8988T (cell line): ENCODE results near the gene TGFB1I1.
A peak's percentile ranks its signal among the peaks of the same experiment; 100 is the strongest.
"Not testable (repeated sequence)": the region's sequence is repeated elsewhere in the genome, so short reads cannot be mapped to it uniquely, and the experiment has no call there.

Source experiments
- DNase-seq: peaks from one replicate; pipeline ENCODE4 v3.0.0; 2011

Gene TGFB1I1

DNA sequence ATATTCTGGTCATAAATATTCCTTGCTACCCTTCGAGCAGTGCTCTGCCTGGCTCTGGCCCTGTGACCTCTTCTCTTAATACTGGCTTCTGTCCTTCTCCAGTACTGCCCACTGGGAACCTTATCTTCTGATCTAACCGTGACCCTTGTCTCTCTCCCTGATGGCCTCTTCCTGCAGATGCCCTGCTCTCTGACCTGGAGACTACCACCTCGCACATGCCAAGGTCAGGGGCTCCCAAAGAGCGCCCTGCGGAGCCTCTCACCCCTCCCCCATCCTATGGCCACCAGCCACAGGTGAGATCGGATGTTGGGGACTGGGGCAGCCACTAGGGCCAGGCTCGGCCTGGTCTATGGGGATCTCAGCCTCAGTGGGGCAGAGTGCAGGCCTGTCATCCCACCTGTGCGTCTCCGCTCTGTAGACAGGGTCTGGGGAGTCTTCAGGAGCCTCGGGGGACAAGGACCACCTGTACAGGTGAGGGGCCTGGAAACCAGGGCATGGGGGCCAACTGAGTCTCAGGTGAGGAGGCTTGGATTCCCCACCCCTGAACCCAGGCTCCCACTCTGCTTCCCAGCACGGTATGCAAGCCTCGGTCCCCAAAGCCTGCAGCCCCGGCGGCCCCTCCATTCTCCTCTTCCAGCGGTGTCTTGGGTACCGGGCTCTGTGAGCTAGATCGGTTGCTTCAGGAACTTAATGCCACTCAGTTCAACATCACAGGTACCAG lies 1.5 kb downstream of the TGFB1I1 start:
- no peak for DNase-seq

DNA sequence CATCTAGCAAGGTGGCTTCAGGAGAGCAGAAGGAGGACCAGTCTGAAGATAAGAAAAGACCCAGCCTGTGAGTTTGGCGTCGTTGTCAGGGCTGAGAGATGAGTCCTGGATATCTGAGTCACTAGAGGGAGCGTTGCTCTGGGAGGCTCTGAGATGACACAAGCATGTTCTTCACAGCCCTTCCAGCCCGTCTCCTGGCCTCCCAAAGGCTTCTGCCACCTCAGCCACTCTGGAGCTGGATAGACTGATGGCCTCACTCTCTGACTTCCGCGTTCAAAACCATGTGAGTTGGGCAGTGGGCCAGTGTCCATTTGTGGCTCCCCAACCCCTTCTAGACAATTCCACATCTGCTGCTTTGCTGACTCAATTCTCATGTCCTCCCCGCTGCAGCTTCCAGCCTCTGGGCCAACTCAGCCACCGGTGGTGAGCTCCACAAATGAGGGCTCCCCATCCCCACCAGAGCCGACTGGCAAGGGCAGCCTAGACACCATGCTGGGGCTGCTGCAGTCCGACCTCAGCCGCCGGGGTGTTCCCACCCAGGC lies 2.3 kb downstream of the TGFB1I1 start:
- DNase-seq = no peak

DNA sequence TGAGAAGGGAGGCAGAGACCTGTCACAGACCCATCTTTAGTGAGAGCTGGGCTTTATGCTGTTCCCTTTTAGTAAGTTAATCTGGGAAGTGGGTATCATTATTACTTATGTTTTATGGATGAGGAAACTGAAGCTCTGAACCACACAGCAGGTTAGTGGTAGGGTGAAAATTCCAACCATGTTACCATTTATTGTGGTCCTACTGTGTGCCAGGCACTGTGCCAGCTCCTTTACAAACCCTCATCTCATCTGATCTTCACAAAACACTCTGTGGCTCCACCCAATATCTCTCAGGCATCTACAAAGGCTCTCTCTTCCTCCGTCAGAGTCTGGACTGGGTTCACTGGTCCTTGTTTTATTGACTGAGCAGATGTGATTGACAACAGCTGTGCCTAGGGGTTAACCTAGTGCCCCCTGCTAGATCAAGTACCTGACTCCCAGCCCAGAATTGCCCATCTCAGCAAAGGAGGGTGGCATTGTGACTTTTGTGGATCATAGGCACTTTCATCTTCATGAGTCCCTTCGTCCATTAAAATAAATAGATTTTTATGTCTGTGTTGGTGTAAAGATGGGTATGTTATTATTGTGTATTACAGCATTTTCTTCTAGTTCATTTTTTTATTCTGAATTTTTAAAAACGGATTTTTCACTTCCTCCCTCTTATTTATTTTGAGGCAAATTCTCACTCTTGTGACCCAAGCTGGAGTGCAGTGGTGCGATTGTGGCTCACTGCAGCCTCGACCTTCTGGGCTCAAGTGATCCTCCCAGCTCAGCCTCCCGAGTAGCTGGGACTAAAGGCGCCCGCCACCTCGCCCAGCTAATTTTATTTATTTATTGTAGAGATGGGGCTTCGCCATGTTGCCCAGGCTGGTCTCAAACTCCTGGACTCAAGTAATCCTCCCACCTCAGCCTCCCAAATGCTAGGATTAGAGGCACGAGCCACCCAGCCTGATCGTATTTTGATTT lies 3.1 kb downstream of the TGFB1I1 start:
- DNase-seq = no peak

DNA sequence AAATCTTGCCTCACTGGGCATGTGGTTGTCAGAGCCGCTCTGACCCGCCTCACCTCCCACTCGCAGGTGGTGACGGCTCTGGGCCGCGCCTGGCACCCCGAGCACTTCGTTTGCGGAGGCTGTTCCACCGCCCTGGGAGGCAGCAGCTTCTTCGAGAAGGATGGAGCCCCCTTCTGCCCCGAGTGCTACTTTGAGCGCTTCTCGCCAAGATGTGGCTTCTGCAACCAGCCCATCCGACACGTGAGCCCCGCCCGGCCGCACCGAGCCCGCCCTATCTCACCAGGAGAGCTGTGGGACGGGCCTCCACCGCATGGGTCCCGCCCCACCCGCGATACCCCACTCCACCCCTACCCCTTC lies 4.0 kb downstream of the TGFB1I1 start:
- DNase-seq = no peak

DNA sequence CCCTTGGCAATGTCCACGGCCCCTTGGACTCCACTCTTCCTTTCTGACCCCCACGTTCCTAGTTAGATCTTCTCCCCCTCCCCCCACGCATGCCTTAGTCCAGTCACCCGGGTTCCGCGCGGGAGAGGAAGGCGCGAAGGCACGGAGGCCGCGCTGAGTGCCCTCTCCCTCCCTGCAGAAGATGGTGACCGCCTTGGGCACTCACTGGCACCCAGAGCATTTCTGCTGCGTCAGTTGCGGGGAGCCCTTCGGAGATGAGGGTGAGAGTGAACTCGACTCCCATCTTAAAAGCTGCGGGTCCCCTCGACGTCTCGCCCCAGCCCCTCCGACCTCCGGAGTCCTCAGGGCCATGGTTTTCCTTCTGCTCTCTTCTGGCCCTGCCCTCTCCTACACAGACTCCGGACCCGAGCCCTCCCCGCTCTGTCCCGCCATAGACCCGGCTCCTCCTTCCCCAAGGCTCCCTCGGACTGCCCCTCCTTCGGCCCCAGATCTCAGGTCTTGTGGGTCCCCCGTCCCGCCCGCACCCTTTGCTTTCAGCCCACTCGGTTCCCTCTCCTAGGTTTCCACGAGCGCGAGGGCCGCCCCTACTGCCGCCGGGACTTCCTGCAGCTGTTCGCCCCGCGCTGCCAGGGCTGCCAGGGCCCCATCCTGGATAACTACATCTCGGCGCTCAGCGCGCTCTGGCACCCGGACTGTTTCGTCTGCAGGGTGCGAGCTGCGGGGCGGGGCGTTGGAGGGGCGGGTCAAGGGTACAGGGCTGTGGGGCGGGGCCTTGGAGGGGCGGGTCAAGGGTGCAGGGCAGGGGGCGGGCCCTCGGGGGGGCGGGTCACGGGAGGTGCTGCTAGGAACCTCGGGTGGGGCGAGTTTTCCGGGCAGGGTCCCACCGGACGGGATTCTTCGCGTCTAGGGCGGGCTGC lies 4.6 kb downstream of the TGFB1I1 start:
- DNase-seq = peak; percentile 61

DNA sequence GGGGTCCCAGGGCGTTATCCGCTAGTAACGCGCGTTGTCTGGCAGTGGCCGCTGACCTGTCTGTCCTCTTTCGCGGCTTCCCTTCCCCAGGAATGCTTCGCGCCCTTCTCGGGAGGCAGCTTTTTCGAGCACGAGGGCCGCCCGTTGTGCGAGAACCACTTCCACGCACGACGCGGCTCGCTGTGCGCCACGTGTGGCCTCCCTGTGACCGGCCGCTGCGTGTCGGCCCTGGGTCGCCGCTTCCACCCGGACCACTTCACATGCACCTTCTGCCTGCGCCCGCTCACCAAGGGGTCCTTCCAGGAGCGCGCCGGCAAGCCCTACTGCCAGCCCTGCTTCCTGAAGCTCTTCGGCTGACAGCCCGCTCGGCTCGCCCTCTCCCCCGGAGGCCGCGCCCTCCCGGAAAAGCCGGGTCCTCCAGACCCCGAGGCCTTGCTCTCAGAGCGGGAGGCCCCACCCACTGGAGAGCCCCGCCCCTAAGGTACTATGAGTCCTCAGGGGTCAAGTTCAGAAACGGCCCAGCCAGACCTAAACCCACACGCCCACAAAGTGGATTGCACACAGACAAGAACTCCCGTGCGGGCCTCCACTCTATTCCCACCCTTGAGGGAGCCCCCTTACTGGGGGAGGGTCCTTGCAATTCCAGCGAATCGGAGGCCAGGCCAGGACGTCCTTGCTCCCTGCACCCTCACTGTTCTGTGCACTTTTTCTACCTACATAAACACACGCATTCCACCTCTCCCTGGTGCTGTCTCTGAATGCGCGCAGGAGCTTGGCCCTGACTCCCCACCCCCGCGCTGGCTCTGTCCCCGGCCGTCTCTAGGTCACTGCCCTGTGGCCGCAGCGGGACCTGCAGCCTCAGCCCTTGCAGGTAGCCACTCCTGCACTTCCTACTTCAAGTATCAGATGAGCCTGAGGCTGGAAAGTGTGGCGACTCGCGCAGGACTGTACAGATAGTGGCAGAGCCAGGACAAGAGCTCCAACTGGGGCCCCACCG lies 5.6 kb downstream of the TGFB1I1 start:
- no peak for DNase-seq

DNA sequence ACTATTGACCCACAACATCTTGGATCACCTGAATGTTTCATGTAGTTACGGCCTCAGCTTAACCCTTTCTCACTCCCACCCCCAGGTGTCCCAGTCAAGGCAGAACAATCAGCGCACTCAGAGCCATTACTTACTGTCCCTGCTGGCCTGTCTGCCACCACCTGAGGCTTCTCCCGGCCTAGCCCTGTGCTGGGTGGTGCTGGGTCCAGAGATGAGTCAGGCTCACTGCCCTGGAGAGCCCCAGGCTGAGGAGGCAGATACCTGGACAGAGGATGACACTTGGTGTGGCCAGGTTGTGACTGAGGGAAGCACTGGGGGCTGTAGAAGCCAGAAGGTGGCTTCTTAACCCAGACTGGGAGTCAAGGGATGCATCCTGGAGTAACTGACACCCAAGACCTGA lies 7.0 kb downstream of the TGFB1I1 start:
- no peak for DNase-seq

DNA sequence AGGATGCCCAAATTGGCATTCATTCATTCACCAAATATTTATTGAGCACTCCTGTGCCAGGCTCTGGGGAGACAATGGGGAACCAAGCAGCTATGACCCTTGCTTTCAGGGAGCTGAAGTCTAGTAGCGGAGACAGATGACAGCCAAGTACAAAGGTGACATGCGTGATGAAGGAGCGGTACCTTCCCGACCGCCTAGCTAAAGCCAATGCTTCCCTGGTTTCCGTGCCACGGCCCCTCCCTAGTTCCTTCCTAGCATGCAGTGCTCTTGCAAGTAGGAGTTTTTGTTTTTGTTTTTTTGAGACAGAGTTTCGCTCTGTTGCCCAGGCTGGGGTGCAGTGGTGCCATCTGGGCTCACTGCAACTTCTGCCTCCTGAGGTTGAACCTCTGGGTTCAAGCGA lies 7.8 kb downstream of the TGFB1I1 start:
- no peak for DNase-seq

DNA sequence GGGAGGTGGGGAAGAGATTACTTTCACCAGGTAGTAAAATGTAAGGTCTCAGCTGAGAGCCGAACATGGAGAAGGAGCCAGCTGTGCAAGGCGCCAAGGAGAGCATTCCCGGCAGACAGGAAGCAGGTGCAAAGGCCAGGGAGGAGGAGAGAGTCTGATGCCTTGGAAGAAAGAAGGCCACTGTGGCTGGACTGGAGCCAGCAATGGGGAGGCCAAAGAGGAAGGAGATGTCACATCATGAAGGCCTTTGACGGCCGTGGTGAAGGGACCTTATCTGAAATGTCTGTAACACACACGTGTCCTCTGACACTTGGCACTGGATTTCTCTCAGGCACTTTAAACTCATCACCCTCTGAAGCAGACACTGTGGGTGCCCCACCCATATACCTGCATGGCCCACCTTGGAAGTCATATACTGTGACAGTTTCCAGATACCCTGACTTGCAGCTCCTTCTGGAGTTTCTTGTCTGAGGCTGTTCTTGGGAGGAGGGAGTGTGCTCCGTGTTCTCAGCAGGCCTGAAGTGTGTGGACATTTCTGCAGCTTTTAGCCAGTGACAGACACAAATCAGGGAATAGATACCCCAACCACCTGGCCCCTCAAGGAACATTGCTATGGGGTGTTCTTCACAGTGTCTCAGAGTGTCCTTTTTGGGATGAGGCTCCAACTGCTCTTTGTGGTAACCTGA lies 9.0 kb downstream of the TGFB1I1 start:
- no peak for DNase-seq

DNA sequence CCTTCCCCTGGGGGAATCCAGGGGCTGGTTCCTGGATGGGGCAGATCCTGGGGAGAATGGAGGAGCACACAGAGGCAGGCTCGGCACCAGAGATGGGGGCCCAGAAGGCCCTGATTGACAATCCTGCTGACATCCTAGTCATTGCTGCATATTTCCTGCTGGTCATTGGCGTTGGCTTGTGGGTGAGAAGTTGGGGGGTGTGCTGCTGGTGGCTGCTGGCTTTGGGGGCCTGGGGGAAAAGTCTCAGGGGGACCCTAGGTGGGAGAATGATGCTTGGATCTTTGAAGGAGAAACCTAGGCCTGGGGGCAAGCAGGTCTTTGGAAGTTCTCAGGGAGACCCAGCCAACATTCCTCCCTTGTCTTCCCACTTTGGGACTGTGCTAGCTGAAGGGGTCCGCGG lies 11.1 kb downstream of the TGFB1I1 start, which contains the start of gene SLC5A2:
Gene SLC5A2 (plus strand): TSS at position 43 of the 400 bp plus-strand sequence. CDS start 14 bp downstream, at position 57.
- DNase-seq = no peak

DNA sequence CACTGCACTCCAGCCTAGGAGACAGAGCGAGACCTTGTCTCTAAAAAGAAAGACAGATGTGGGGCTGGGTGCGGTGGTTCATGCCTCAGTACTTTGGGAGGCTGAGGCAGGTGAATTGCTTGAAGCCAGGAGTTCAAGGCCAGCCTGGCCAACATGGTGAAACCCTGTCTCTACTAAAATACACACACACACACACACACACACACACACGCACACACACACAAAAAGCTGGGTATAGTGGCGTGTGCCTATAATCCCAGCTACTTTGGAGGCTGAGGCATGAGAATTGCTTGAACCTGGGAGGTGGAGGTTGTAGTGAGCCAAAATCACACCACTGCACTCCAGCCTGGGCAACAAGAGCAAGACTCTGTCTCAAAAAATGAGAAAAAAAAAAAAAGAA lies 12.1 kb downstream of the TGFB1I1 start:
- DNase-seq = not testable (repeated sequence)

DNA sequence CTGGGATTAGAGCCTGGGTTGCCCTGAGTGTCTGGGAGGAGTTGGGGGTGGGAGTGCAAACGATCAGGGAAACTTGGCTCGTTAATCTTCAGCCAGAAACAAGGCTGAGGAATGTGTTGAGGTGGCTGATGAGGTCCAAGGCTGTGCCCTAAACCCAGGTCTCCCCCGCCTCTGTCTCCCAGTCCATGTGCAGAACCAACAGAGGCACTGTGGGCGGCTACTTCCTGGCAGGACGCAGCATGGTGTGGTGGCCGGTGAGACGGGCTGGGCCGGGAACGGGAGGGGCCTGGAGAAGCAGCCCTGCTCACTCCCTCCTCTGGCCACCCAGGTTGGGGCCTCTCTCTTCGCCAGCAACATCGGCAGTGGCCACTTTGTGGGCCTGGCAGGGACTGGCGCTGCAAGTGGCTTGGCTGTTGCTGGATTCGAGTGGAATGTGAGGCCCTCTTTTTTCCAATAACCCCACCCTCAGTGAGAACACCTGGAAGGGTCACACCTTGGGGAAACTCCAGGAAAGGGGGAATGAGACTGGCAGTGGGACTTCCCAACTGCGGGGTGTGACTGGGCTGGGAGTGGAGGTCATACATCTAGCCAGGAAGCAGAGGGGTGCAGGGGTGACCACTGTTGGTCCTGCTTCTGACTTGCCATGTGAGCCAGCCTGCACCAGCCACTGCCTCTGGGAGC lies 12.7 kb downstream of the TGFB1I1 start:
- no peak for DNase-seq

DNA sequence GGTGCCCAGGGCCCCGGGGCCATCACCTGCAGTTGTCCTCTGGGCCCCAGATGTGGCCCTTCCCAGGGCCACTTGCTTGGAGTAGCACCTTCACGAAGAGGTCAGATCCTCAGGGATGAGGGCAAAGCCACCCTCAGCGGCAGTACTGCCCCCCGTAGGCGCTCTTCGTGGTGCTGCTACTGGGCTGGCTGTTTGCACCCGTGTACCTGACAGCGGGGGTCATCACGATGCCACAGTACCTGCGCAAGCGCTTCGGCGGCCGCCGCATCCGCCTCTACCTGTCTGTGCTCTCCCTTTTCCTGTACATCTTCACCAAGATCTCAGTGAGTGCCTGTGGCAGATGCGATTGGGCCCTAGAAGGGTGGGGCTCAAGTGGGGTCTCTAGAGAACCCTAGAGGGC lies 13.6 kb downstream of the TGFB1I1 start:
- no peak for DNase-seq

DNA sequence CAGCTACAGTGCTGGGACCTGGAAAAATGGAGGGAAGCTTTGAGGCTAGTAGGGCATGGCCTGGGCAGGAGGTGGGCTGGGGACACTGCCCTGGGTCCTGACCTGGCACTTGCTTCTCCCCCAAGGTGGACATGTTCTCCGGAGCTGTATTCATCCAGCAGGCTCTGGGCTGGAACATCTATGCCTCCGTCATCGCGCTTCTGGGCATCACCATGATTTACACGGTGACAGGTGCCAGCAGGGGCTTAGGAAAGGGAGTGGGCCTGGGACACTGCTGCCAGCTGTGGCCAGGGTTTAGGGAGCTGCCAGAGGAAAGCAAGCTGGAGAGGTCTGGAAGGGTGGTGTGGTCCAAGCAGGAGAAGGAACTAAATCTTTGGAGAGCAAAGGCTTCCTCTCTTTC lies 14.1 kb downstream of the TGFB1I1 start:
- DNase-seq = no peak

DNA sequence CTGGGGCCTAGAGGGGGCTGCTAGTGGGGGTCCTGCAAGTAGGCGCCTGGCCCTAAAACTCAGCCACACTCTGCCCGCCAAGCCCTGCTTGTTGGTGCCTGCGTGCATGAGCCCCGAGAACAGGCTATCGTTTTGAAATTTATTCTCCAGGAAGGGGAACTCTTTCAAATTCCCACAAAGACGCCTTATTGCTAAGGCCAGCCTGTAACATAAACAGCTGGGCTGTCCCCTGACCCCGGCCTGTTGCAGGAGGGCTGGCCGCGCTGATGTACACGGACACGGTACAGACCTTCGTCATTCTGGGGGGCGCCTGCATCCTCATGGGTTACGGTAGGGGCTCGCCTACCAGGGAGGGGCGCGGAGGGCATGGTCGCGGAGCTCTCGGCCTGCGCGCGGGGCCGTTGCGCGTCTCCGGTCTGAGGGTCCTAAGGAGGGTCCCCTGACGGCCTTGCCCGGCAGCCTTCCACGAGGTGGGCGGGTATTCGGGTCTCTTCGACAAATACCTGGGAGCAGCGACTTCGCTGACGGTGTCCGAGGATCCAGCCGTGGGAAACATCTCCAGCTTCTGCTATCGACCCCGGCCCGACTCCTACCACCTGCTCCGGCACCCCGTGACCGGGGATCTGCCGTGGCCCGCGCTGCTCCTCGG lies 15.2 kb downstream of the TGFB1I1 start:
- DNase-seq = no peak

DNA sequence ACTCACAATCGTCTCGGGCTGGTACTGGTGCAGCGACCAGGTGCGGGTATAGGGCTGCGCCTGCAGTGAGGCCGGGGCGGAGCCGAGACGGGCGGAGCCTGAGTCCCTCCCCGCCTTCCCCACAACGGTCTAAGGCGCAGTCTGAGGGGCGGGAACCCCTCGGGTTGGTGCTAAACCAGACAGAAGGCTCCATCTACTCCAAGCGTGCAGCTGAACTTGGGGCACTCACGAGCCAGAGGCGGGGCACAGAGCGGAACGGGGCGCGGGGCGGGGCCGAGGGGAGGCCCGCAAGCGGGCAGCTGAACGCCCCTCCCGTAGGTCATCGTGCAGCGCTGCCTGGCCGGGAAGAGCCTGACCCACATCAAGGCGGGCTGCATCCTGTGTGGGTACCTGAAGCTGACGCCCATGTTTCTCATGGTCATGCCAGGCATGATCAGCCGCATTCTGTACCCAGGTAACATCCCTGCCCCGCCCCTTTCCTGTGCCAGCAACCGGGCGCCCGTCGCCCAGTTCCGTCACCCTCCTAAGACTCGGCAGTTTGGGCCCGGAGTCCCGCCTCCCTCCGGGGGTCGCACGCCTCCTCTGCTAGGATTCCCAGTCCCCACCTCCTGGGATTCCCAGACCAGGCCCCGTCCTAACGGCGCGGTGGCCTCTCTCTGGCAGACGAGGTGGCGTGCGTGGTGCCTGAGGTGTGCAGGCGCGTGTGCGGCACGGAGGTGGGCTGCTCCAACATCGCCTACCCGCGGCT lies 15.9 kb downstream of the TGFB1I1 start:
- DNase-seq = peak; percentile 84

DNA sequence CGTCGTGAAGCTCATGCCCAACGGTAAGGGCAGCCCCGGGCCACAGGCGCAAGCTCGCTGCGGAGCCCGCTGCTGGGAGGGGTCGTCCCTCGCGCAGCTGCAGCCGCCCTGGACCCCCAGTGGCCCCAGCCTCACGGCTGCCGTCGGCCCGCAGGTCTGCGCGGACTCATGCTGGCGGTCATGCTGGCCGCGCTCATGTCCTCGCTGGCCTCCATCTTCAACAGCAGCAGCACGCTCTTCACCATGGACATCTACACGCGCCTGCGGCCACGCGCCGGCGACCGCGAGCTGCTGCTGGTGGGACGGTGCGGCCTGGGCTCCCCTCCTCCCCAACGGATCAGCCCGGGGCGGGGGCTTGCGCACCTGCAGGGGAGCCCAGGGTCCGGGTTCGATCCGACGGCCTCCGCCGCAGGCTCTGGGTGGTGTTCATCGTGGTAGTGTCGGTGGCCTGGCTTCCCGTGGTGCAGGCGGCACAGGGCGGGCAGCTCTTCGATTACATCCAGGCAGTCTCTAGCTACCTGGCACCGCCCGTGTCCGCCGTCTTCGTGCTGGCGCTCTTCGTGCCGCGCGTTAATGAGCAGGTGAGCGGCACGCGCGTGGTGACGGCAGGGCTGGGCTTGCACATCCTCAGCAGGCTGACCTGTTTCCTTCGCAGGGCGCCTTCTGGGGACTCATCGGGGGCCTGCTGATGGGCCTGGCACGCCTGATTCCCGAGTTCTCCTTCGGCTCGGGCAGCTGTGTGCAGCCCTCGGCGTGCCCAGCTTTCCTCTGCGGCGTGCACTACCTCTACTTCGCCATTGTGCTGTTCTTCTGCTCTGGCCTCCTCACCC lies 16.7 kb downstream of the TGFB1I1 start:
- no peak for DNase-seq

DNA sequence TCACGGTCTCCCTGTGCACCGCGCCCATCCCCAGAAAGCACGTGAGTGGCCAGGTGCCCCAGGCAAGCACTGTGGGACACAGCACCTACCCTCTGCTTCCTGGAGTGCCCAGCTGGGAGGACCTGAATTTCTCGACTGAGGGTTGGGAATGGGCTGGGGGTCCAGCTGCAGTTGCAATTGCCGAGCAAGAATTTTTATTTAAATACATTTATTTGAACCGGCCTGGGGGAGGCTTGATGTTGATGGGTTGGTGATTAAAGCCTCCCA lies 17.3 kb downstream of the TGFB1I1 start:
- DNase-seq = no peak
